SU-DHL-6 (cell line): ENCODE results near the gene NDUFB11.

Experiments used
- EZH2phosphoT487 ChIP-seq: fragments of 200-600 bp; sonication (generic), shearing (Covaris generic); conservative IDR thresholded peaks from 2 replicates; pipeline ENCODE4 v1.6.1; 2018; ENCODE audit warnings: mild to moderate bottlenecking, antibody characterized with exemption, low read length, moderate library complexity, mixed read lengths
- TF ChIP-seq, protein P1 (sequence below): fragments of 200-600 bp; sonication (generic); IDR thresholded peaks from one replicate; pipeline ENCODE4 v1.5.1; 2017; ENCODE audit warnings: antibody characterized with exemption, mild to moderate bottlenecking, low read length, moderate library complexity; ENCODE audit not compliant: insufficient read depth, poor library complexity, severe bottlenecking

DNA sequence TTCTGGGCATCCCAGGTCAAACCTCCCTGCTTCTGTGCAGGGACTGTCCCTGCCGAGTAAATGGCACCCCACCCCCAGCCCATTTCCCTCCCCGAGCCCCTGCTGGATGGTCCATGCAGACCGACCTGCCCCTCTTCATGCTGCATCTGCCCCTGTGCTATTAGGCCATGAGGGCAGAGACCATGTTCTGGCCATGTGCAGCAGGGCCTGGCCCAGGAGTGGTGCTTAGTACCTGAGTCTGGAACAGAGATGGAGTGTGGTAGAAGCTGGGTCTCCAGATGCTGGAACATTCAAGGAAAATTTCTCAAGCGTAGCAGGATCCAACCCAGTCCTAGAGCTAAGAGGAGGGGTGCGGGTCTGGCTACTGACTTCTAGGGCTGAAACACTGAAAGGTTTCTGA, 33.8 kb upstream of the NDUFB11 start:
- TF ChIP-seq, protein P1, sequence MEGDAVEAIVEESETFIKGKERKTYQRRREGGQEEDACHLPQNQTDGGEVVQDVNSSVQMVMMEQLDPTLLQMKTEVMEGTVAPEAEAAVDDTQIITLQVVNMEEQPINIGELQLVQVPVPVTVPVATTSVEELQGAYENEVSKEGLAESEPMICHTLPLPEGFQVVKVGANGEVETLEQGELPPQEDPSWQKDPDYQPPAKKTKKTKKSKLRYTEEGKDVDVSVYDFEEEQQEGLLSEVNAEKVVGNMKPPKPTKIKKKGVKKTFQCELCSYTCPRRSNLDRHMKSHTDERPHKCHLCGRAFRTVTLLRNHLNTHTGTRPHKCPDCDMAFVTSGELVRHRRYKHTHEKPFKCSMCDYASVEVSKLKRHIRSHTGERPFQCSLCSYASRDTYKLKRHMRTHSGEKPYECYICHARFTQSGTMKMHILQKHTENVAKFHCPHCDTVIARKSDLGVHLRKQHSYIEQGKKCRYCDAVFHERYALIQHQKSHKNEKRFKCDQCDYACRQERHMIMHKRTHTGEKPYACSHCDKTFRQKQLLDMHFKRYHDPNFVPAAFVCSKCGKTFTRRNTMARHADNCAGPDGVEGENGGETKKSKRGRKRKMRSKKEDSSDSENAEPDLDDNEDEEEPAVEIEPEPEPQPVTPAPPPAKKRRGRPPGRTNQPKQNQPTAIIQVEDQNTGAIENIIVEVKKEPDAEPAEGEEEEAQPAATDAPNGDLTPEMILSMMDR: no peak
- no peak for TF ChIP-seq EZH2phosphoT487
